GM21786 (cell line): ENCODE measurements around the gene PAPPA.

Experiments
- ATAC-seq: cut with Tn5 transposase; IDR thresholded peaks from one replicate; pipeline ENCODE4 v1.9.1; 2021; ENCODE audit not compliant: unreplicated experiment

The PAPPA gene

DNA sequence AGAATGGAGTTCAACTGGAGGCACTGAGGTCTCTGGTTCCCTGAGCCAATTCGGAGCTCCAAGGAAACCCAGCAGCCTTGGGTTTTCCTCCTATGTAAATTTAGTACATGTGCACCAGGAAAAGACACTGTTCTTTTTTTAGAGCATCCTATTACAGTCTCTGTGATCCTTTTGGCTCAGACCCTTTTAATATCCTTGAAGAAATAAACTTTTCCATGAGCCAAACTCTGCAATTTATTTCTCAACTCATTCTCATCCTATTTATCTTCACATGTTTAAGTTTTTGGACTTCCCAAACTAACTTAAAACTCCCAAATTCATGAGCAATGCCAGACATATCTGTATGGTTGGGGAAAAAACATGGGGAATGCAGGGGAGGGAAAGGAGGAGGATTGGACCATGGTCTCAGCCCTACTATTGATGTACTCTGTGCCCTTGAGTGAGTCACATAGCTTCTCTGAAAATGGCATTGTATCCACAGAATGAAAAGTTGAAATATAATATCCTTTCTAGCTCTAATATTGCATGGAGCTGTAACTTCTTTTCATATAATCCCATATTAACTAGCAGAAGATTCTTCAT is 76.6 kb downstream of the PAPPA start:
- no peak for ATAC-seq

DNA sequence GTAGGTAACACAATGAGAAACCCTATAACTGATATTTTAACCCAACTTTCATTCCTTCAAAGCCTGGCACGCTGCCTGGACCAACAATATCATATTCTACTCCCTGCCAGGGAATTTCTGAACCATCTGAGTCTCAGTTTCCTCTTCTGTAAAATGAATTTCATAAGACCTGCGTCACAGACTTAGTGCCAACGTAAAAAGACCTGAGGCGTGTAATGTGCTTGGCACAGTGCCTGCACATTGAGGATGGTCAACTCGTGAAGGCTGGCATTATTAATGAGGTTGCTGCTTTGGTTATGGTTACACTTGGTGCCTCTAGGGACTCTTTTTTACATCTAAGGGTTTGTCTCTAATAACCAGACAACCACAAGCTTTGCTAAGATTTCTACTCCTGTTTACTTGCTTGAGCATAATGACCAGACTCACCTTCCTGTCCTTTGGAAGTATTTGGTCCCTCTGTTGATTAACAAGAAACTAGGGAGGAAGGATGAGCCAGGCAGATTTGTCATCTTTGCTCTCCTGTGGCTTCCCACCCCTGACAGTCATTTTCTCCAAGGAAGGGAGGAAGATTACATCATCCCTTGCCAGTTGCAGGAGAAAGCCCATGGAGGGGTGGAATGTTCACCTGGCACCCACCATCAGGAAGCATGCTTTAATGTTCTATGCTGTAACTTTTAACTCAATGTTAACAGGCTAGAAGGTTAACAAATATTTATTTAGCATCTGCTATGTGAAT is 79.0 kb downstream of the PAPPA start:
- ATAC-seq: no peak

DNA sequence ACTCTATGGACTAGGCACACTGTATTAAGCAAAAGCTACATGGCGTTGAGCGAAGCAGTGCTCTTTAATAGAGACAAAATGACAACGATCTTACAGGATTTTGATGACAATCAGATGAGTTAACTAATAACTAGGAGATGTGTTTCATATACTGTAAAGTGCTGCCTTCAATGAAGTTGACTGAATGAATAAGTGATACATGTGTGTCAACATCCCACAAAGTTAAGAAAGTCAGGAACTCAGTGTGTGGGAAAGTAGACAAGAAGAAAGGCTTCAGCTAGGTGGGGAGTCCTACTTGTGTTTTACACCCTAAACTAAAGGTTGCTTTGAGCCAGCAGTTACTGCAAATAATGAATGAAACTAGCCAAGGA is 79.6 kb downstream of the PAPPA start:
- no peak for ATAC-seq

DNA sequence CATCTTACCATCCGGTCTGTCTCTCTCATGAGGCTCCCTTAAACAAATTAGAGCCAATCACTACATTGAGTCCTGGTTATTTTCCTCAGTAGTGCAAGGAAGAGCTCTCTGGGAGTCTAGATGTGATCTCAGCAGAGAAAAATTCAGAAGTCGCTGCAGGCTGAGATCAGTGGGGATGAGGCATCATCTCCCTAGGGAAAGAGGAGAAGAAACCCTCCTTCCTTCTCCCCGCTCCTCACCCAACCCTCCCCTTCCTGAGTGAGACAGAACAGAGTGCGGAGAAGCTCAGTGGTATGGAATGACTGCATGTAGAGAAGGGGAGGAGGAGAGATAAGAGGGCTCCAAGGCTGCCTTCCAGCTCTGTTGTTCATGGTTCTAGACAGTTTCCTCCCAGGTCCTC is 80.5 kb downstream of the PAPPA start:
- no peak for ATAC-seq

DNA sequence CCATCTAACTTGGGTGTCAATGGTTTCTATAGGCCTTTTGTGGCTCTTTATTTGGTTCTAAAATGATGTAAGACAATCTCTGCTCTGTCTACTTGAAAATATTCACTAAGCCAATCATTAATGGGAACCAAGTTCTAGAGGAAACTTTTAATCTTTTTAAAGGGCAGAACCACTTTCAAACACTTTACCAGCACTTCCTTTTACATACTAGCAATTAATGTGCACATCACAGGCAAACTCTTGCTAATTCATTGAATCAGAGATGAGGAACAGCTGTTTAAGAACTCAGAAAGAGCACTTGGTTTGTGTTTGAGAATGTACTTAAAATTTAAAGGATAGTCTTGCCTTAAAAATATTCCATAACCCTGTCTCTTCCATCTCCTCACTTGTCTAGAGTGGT is 83.4 kb downstream of the PAPPA start:
- no peak for ATAC-seq

DNA sequence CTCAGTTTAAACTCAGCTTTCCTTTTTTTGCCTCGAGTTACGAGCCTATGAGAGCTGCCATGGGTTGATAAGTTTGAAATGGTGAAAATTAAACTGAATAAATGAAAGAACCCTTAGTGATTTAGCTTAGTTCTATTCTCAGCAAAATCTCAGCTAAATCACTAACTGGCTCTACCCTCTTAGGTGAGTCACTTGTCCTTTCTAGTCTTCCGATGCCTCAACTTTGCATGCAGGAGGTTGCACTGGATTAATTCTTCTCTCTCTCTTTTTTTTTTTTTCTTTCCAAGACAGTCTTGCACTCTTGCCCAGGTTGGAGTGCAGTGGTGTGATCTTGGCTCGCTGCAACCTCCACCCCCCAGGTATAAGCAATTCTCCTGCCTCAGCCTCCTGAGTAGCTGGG is 83.9 kb downstream of the PAPPA start:
- ATAC-seq: no peak

DNA sequence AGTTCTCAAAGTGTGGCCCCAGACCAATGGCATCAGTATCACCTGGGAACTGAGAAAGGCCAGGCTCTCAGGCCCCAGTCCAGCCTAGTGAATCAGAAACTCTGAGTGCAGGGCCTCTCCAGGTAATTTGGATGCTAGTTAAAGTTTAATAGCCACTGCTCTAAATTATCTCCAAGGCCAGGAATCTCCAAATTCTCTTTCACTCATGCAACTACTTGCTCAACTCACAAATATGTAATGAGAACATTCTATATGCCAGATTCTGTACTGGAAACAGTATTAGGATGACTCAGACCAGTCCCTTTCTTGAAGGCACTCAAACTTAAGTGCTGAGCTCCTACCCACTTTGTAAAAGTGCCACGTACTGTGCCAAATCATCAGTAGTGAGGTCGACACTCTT is 84.6 kb downstream of the PAPPA start:
- ATAC-seq: no peak

DNA sequence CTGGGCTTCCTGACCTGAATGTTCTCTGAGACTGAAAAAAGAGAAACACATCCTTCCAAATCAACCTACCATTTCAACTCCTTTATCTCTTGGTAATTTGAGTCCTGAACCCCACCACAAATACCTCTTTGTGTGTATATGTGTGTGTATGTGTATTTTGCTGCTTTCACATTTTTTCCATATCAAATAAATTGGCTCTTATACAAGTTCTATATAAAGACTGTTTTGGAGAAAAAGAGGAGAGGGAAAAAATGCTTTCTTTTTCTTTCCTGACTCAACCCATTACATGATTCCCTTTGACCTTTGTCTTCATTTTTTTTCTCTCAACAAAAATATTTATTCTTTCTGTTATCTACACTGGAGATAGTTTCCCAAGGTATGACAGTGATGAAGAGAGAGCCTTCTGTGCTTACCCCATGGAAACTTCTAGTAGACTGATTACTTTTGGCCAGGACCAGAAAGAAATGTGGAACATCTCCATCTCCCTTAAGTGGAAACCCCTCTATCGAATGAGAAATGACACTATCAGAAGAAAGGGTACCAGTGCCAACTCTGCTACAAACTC is 85.3 kb downstream of the PAPPA start:
- ATAC-seq: no peak

DNA sequence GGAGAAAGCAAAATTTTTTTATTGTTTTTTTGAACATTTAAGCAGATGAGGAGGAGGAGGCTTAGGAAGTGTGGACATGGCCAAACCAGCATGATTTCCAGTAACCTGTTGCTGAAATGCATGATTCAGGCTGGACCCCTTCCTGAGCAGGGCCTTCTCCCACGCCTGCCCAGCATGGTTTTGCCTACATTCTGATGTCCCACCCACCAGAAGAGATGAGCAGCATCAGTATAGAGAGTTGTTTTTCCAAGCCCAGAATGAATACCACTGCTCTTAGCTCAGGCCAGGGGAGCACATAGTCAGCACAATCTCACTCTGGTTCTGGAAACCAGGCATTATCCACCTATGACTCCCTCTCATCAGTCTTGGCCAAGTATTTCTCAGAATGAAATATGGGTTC is 90.1 kb downstream of the PAPPA start:
- ATAC-seq: no peak

DNA sequence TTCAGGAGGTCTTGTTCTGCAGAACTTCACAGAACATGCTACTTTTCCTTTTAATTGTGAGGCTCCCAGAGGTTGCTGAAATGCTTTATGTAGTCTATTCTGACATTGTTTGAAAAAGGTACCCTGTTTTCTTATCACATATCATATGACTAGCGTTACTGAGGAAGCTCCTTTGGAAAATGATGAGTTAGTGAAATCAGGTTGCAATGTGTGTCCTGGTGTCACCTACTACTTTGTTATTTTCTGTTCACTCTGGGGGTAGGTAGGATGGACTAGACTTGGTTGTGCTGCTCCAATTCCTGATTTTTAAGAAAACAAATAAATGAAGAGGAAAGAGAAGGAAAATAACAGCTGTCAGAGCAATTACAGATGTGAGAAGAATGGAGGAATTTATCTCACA is 93.7 kb downstream of the PAPPA start:
- no peak for ATAC-seq

DNA sequence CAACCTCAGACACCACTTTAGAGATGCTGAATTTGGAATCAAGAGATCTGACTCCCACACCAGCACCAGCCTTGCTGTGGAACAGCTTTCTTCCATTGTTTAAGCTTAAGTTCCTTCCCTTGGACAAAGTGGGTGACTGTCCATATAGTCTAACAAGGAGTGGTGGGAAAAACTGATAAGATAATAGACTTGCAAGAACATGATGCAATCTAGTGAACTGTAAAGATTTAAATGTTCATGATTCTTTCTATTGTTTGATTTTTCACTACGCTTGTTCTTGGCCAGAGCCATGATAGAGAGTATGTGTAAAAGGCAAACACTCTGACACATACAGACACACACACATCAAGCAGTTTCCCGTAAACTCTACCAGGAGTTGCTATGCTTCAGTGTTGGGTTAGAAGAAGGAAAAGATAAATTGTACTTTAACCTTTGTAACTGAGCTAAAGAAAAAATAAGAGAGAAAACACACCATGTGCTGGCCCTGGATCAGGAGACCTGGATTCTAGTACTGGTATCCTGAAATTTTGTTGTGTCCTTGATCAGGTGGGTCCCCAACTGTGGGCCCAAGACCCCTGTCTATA is 94.3 kb downstream of the PAPPA start:
- no peak for ATAC-seq

DNA sequence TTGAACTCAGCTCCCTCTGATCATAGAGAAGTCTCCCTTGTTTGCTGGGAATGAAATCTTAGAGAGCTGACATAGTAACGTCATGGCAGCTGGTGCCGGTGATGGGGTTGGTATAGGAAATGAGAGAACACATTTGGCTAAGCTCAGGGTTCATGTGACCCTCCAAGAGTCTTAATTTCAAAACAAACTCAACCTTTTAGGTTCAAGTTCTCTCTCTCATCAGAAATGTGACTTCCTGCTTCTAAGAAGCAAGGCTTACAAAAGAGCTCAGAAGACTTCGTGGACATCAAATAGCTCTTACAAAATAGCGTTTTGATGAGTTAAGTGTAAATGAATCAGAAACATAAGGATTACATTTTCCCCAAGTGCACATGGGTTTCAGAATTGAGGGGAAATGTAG is 97.3 kb downstream of the PAPPA start:
- no peak for ATAC-seq

DNA sequence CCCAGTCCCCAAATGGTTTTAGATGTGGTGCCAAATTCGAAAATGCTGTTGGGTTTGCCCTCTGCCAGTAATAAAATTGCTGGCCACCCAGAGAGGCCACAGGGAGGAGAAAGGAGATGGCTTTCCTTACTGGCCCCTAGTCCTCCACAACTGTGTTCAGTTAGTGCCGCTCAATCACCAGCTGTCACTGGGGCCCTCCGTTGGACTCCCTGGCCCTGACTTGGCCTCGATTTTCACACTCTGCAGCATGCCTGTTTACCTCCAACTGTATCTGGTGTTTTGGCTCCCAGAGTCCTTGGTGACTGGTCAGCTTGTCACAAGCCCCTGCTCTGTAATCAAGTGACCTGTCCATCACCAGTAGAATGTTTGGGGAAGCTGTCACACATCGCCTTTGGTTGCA is 97.8 kb downstream of the PAPPA start:
- ATAC-seq: no peak

DNA sequence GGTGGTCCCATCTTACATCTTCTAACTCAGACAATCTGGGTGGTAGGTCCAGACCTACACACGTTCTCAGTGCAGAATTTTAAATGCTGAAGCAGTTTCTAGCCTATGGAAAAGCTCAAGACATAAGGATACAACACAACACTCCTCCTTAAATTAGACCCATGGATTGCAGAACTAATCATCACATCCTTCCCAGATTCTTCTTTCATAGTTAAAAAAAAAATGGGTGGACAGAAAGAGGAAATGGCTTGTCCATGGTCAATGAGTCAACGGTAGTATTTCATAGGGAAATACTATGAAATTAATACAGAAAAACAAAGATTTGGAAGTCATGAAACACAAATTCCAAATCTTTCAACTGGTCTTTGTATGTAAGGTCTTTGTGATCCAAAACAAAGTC is 106.9 kb downstream of the PAPPA start:
- no peak for ATAC-seq

DNA sequence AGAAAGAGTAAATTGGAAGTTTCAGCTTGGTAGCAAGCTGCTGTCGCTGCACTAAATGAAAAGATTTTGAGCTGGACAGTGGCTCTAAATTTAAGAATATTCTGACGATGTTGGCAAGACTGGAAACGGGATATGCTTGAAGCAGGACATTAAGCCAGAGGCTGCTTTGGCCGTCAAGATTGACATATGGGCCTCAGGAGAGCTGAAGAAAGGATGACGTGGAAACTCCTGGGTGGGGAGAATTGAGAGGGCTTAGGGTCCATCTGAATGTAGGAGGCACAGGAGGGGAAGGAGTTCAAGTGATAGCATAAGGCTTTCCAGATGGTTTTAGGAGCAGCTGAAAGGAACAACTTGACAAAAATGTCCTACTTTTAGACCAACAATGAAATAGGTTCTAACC is 108.9 kb downstream of the PAPPA start:
- no peak for ATAC-seq

DNA sequence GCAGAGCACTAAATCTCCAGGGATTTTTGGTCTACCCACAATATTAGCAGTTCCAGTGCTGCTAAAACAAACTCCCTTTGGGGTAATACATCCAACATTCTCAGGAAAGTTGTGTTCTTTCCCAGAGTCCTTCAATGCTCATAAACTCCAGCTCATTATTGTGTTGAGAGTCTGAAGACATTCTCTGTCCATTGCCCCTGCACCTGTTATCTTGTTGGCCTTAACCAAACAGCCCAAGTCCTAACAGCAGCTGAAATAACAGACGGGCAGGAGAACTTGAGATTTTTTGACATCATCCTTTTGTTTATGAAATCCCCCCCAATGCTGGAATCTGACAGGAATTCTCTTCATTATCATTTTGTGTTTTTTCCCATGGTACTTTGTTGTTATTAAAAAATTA is 110.8 kb downstream of the PAPPA start:
- no peak for ATAC-seq

DNA sequence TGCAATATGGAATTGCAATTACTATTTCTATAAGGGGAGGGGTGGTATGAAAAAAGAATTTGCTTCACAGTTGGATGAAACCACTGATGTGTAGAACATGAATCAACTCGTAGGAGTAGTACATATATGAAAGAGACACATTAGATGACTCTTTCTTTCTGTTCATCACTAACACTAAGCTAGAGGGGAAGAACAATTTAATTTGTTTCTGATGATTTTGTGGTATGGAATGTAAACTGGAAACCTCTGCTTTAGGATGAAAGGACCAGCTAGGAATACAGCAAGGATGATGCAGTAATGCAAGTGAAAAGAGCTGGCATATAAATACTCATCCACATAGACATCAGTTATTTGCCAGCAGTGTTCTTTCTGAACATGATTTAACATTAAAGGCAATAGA is 113.4 kb downstream of the PAPPA start:
- no peak for ATAC-seq

DNA sequence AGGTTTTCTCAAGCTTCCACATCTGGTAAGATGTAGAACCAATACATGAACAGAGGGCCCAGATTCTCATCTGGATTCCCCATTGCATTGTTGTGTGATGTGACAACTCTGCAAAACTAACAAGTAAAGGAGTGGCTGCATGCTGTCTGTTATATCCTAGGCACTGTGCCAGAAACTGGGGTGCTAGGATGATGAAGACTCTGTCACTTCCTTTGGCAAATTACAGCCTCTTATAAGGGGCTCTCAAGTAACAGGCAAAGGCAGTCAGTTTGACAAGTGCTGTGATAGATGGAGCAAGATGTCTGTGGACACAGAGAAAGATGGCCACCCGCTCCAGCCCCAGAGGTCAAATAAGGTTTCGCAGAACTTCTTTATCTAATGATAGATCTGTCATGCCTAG is 115.7 kb downstream of the PAPPA start:
- ATAC-seq: no peak

DNA sequence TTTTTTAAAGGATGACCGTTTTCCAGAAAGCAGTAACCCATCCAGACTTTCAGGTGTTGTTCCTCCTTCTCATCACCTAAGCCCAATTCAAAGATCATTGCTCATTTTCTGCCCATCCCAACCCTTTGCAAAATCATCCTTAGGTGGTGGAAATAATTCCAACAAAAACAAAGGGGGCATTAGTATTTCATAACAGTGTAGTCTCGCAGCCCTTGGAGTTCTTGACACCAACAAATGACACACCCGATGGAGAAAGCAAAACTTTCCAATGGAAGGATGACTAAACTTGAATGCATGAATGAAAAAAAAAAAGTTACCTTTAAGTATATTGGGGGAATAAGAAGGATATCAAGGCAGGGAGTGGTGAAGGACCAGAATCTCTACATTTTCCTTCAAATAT is 117.0 kb downstream of the PAPPA start:
- ATAC-seq: no peak

DNA sequence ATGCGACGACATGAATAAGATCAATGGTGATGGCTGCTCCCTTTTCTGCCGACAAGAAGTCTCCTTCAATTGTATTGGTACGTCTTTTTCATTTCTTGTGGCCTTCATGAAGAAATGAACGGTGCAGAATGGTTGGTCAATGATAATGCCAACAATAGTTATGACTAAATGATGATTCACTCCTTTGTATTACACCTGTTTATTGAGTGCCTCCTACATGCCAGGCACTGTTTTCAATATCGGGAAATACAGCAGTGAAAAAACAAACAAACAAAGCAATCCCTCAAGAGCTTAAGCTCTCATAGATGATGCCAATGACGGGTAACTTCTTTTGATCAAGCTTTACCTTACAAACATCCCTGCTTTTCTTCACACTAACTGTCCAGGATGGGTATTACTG is 117.7 kb downstream of the PAPPA start:
- ATAC-seq: no peak

DNA sequence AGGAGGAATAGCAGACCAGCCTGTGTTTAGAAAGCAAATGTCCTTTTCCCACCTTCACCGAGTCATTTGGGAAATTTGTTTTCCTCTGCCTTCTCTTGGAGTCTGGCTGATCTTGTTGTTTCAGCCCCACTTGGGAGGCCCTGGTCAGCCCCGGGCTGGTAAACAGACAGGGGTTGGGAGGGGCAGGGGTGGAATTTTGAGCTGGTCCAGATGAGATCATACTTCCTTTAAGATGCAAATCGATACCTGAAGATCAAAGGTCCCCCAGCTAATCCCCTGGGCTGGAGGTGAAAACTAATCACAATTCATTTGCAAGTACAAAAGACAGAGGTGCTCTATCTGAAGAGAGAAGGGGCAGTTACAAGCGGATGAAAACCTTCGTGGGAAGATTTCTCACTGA is 118.4 kb downstream of the PAPPA start:
- ATAC-seq: no peak

DNA sequence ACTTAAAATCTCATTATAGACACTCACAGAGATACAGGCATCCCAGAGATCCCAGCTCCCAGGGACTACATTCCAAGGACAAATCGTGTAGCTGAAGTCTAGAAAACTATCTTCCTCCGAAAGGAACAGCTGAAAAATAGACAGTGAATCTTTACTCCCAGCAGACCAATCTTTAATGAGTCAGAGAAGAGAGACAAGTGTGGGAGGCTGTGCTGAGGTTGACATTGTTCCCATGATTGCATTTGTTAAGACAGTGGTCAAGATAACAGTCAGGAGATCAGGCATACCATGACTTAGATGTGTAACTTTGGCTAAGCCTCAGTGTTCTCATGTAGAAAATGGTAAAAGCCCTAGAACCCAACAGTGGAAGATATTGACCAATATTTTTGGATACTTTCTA is 120.7 kb downstream of the PAPPA start:
- ATAC-seq: no peak
